ENCODE measurements around the gene CNKSR1.

DNA sequence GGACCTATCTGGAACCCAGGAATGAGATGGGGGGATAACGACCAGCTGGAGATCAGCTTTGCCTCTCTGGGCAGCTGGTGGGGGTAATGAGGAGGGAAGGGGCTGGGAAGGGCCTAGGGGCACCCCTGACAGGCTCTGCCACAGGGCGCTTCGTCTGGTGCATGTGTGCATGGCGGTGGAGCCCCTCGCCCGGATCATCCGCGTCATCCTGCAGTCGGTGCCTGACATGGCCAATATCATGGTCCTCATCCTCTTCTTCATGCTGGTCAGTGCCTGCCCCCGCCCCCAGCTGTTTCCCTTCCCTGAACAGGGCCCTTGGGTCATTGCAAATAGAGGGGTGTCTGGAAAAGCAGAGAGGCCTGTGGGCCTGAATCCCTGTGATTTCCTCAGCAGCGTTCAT lies 20.5 kb downstream of the CNKSR1 start:
- TF ChIP-seq POLR2AphosphoS5 (IDR thresholded peaks at IDR 0.05; ENCODE audit: low read depth, low read length) (no peak), TAF1 (IDR thresholded peaks at IDR 0.05; ENCODE audit: low read depth, low read length) (no peak), POLR2A (IDR thresholded peaks at IDR 0.05; ENCODE audit: low read depth, low read length) (no peak), SPI1 (IDR thresholded peaks at IDR 0.05; ENCODE audit: low read depth, low read length) (no peak), PAX5 (IDR thresholded peaks at IDR 0.05; ENCODE audit: insufficient read depth, low read length, severe bottlenecking) (no peak)

Data from GM12891 (cell line).